ENCODE data around the gene SCGB1C2. TPM values are rescaled to one million over a fixed set of nuclear protein-coding genes. Genes with fewer than 3 reads are reported as not detected.
"Not testable (repeated sequence)": the region's sequence is repeated elsewhere in the genome, so short reads cannot be mapped to it uniquely, and the experiment has no call there.

Gene SCGB1C2
- total and polyA plus RNA-seq, 2 donors (not counting 3 experiments of a cell fraction or from before 2014, with no cell fraction given), result not detected

DNA sequence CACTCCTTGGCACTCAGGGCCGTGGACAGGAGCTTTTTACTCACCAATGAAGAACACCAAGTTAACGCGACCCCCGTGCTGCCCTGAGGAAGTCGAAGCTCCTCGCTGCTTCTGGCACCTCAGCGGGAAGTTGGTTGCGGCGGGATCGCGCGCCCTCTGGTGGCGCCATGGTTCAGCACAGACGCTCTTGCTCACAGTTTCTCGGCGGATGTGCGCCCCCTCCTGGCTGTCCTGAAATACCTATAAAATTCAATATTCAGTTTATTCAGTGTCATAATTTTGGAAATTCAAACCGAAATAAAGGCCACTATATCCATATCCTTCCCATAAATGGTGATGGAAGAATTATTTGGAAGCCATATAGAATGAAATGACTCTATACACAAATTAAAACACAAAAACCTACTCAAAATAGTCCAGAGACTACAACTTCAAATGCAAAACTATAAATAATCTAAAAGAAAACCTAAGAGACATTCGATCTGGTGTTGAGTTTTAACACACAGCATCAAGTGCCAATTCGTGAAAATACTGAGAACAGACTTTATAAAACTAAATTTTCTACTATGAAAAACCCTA lies 18.9 kb upstream of the SCGB1C2 start:
- intact Hi-C loops (cut with micrococcal nuclease); H3K4me3 ChIP-seq (replicated peaks in 1 of 3; ENCODE audit: insufficient read depth in 1 of 3, low read depth in 1 of 3, low read length in 3 of 3); H3K27me3 ChIP-seq (ENCODE audit: control insufficient read depth in 2 of 2, insufficient read depth in 2 of 2, low read length in 2 of 2); H3K79me2 ChIP-seq (ENCODE audit: control insufficient read depth, insufficient read depth, low read length); H3K4me1 ChIP-seq (ENCODE audit: control insufficient read depth, extremely low read depth, insufficient read depth, low read length); H3K9ac ChIP-seq (replicated peaks; ENCODE audit: extremely low read depth, insufficient read depth, low read length); H3K4me2 ChIP-seq (ENCODE audit: insufficient read depth, low read length); FAIRE-seq; CTCF ChIA-PET; H4K20me1 ChIP-seq (replicated peaks; ENCODE audit: control insufficient read depth, extremely low read depth, insufficient read depth, low read length); H3K9me1 ChIP-seq (replicated peaks; ENCODE audit: control insufficient read depth, extremely low read depth, insufficient read depth, low read length); H3K9me3 ChIP-seq (replicated peaks; ENCODE audit: control insufficient read depth, insufficient read depth, low read length); H3K27ac ChIP-seq (ENCODE audit: insufficient read depth, low read depth, low read length); BruUV-seq (replicated peaks); H2AFZ ChIP-seq (ENCODE audit: low read depth, low read length); dilution Hi-C loops (cut with MboI; ENCODE audit: extremely low pct_ligation_motif_present, low sequenced_read_pairs); H3K36me3 ChIP-seq (ENCODE audit: control insufficient read depth in 2 of 2, extremely low read depth in 1 of 2, insufficient read depth in 2 of 2, low read length in 2 of 2); POLR2A ChIA-PET: not testable (repeated sequence)
- TF ChIP-seq CTCF (IDR thresholded peaks at IDR 0.05; ENCODE audit: extremely low read depth in 1 of 2, insufficient read depth in 1 of 2, low read depth in 1 of 2, low read length in 2 of 2), result peak; percentile 49 to 61
- DNase-seq (ENCODE audit: low read depth, low spot score), result peak; percentile 45

GRCh38 chr17:133932-134331 lies 3.4 kb upstream of the SCGB1C2 start:
- dilution Hi-C loops (cut with MboI; ENCODE audit: extremely low pct_ligation_motif_present, low sequenced_read_pairs); H3K79me2 ChIP-seq (ENCODE audit: control insufficient read depth, insufficient read depth, low read length): not testable (repeated sequence)

More at GRCh38 chr17:133932-134331, 3.4 kb upstream of the SCGB1C2 start:
- H4K20me1 ChIP-seq (replicated peaks; ENCODE audit: control insufficient read depth, extremely low read depth, insufficient read depth, low read length); H2AFZ ChIP-seq (ENCODE audit: low read depth, low read length); H3K9ac ChIP-seq (replicated peaks; ENCODE audit: extremely low read depth, insufficient read depth, low read length); H3K9me3 ChIP-seq (replicated peaks; ENCODE audit: control insufficient read depth, insufficient read depth, low read length); intact Hi-C loops (cut with micrococcal nuclease); H3K27ac ChIP-seq (ENCODE audit: insufficient read depth, low read depth, low read length); FAIRE-seq; H3K9me1 ChIP-seq (replicated peaks; ENCODE audit: control insufficient read depth, extremely low read depth, insufficient read depth, low read length); DNase-seq (ENCODE audit: low read depth, low spot score); H3K4me3 ChIP-seq (replicated peaks in 1 of 3; ENCODE audit: insufficient read depth in 1 of 3, low read depth in 1 of 3, low read length in 3 of 3); CTCF ChIA-PET; H3K4me1 ChIP-seq (ENCODE audit: control insufficient read depth, extremely low read depth, insufficient read depth, low read length); POLR2A ChIA-PET; H3K27me3 ChIP-seq (ENCODE audit: control insufficient read depth in 2 of 2, insufficient read depth in 2 of 2, low read length in 2 of 2); BruUV-seq (replicated peaks); H3K4me2 ChIP-seq (ENCODE audit: insufficient read depth, low read length); H3K36me3 ChIP-seq (ENCODE audit: control insufficient read depth in 2 of 2, extremely low read depth in 1 of 2, insufficient read depth in 2 of 2, low read length in 2 of 2): not testable (repeated sequence)
